ENCODE measurements around the gene SCN4A.

The SCN4A gene

DNA sequence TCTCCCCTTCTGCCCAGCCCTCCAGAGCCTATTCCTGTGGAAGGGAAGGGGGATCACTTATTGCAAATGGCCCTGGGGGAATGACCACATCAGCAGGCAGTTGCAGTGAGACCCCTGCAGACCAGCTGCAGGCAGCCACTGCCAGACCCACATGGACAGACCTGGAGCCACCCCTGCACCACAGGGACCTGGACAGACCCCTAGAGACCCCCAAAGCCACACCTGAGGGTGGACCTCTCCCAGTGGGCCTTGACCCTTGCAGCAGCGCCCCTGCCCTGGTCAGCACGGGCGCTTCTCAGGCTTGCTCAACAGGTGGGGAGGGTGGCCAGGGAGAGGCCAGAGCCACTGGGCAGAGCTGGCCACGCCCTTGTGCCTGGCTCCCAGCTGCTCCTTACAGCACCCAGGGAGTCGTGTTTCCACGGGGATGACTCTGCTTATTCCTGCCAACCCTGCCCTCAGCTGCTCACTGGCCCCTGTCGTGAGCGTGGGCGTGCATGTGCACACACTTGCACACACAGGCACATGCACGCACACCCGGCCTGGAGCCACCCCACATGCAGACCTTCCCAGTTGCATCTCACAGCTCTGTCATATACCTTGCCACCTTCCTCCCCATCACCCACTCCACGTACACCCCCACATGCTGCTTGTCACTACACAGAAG lies 1.3 kb upstream of the SCN4A start:
- no peaks in the 10 kb centered on the region for H3K27me3 ChIP-seq (ENCODE audit: control insufficient read depth, insufficient read depth, low read length)
- no peak overlapping the region for H3K4me3 ChIP-seq (ENCODE audit: low read length)
- H3K9ac ChIP-seq (ENCODE audit: low read length), result no peak overlapping the region
- no peaks in the 10 kb centered on the region for H3K36me3 ChIP-seq (ENCODE audit: control insufficient read depth, insufficient read depth, low read length)
- no peak overlapping the region for H3K27ac ChIP-seq (ENCODE audit: low read depth, low read length)
- no peaks in the 10 kb centered on the region for H3K4me1 ChIP-seq (ENCODE audit: control insufficient read depth, insufficient read depth, low read length)

DNA sequence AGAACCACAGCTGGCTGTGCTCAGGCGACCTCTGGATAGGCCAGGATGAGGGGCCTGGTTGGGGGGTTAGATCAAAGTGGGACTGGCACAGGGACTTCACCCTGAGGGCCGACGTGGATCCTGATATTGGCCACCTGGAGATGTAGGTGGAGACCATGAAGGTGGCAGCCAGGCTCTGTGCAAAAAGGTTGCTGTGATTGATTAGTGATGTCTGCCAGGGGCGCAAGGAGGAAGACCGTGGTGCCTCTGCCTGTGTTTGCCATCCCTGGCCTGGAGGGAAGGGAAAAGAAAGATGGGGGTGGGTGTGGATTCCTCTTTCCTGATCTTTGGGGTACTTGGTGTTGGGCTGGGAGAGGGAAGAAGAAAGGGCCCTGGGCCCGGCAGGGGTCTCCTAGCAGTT lies 529 bp upstream of the SCN4A start:
- Histone ChIP-seq H3K4me3 (ENCODE audit: low read length) (no peak overlapping the region), H3K4me1 (ENCODE audit: control insufficient read depth, insufficient read depth, low read length) (no peaks in the 10 kb centered on the region), H3K9ac (ENCODE audit: low read length) (no peak overlapping the region), H3K27ac (ENCODE audit: low read depth, low read length) (no peak overlapping the region), H3K27me3 (ENCODE audit: control insufficient read depth, insufficient read depth, low read length) (no peaks in the 10 kb centered on the region), H3K36me3 (ENCODE audit: control insufficient read depth, insufficient read depth, low read length) (no peaks in the 10 kb centered on the region)

DNA sequence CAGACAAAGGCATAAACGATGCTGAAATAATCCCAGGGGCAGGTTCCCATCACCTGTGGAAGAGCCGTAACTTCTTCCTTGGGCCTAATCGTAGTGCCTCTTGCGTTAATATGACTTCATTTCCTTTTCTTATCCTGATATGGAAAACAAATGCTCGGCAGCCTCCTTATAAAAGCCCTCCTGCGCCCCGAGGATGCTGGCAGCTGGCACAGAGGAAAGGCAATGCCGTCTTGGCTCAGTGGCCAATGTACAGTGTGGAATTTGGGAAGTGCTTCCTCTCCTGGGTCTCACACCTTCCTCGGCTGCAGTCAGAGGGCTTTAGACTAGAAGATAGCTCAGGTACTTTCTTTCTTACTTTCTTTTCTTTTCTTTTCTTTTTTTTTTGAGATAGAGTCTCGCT lies 3.4 kb downstream of the SCN4A start:
- Histone ChIP-seq H3K27ac (ENCODE audit: low read depth, low read length) (no peak overlapping the region), H3K9ac (ENCODE audit: low read length) (no peak overlapping the region), H3K4me1 (ENCODE audit: control insufficient read depth, insufficient read depth, low read length) (no peaks in the 10 kb centered on the region), H3K4me3 (ENCODE audit: low read length) (no peak overlapping the region), H3K36me3 (ENCODE audit: control insufficient read depth, insufficient read depth, low read length) (no peaks in the 10 kb centered on the region), H3K27me3 (ENCODE audit: control insufficient read depth, insufficient read depth, low read length) (no peaks in the 10 kb centered on the region)

DNA sequence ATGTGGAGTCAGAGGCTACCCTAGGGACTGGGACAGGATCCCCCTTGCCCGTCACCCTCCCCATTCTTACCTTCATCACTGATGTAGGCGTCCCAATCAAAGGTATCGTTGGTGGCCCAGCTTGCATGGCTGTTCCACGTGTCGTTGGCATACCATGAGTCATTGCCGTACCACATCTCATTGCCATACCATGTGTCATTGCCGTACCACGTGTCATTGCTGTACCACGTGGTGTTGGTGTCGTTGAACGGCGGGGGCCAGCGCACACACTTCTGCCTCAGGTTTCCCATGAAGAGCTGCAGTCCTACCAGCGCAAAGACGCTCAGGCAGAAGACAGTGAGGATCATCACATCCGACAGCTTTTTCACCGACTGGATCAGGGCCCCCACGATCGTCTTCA lies 4.8 kb downstream of the SCN4A start:
- Histone ChIP-seq H3K27ac (ENCODE audit: low read depth, low read length) (no peak overlapping the region), H3K27me3 (ENCODE audit: control insufficient read depth, insufficient read depth, low read length) (no peaks in the 10 kb centered on the region), H3K9ac (ENCODE audit: low read length) (no peak overlapping the region), H3K4me1 (ENCODE audit: control insufficient read depth, insufficient read depth, low read length) (no peaks in the 10 kb centered on the region), H3K36me3 (ENCODE audit: control insufficient read depth, insufficient read depth, low read length) (no peaks in the 10 kb centered on the region), H3K4me3 (ENCODE audit: low read length) (no peak overlapping the region)

DNA sequence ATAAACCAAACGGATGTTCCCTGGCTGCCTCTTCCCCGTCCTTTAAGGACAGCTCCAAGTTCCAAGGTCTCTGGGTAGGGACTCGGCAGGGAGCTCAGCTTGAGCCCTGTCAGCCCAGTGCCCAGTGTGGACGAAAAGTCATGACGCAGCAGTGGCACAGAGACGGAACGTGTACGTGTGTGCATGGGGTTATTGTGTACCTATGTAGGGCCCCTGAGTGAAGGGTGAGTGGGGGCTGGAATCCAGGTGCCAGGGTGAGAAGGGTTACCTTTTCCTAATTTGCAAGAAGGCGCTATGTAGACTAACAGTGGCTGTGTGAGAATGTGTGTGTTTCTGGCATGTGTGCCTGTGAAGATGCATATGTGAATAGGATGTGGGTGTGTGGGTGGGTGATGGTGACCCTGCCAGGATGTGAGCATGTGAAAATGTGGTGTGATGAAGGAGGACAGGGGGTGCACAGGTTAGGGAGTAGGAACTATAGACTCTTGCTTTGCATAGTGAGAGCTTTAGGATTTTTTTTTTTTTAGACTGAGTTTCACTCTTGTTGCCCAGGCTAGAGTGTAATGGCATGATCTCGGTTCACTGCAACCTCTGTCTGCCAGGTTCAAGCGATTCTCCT lies 6.0 kb downstream of the SCN4A start:
- no peak overlapping the region for H3K27ac ChIP-seq (ENCODE audit: low read depth, low read length)
- no peak overlapping the region for H3K9ac ChIP-seq (ENCODE audit: low read length)
- H3K27me3 ChIP-seq (ENCODE audit: control insufficient read depth, insufficient read depth, low read length), result no peaks in the 10 kb centered on the region
- no peaks in the 10 kb centered on the region for H3K36me3 ChIP-seq (ENCODE audit: control insufficient read depth, insufficient read depth, low read length)
- H3K4me3 ChIP-seq (ENCODE audit: low read length), result no peak overlapping the region
- no peaks in the 10 kb centered on the region for H3K4me1 ChIP-seq (ENCODE audit: control insufficient read depth, insufficient read depth, low read length)

DNA sequence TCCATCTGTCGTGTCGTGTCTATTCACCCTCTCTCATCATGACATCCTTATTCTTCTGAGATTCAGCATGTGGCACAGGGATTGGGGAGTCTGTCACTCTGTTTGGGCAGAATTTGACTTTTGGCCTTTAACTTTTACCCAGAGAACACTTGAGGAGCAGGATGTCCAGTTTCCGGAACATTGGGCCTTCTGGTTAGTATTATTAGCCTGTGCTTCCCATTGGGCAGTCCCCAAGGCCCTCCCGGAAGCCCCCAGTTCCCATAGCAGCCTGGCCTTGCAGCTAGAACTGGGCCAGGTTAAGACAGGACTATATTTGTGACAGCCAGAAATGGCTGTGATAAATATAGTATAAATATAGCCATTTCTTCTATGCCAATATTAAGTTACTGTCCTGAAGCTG lies 9.6 kb downstream of the SCN4A start:
- Histone ChIP-seq H3K4me3 (ENCODE audit: low read length) (no peak overlapping the region), H3K27ac (ENCODE audit: low read depth, low read length) (no peak overlapping the region), H3K9ac (ENCODE audit: low read length) (no peak overlapping the region), H3K36me3 (ENCODE audit: control insufficient read depth, insufficient read depth, low read length) (no peaks in the 10 kb centered on the region), H3K27me3 (ENCODE audit: control insufficient read depth, insufficient read depth, low read length) (no peaks in the 10 kb centered on the region), H3K4me1 (ENCODE audit: control insufficient read depth, insufficient read depth, low read length) (no peaks in the 10 kb centered on the region)

DNA sequence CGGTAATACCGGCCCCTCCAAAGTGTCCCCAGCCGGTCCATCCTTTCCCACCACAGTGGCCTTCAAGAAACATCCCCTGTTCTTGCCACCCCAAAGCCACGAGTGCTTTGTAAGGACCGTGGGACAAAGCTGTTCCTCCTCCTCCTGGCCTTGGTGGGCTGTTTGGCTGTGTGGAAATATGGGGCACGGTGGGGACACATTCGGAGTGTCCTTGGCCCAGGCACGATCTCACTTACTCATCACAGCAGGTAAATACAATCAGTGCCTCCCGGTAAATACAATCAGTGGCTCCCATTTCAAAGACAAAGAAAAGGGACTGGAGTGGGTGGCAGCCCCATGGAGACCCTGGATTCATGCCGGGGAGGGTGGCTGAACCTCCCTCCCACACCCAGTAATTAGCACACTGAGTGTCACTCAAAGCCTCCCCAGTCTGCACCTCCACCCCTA lies 10.4 kb downstream of the SCN4A start:
- H3K9ac ChIP-seq (ENCODE audit: low read length), result no peak overlapping the region
- no peak overlapping the region for H3K27ac ChIP-seq (ENCODE audit: low read depth, low read length)
- H3K4me1 ChIP-seq (ENCODE audit: control insufficient read depth, insufficient read depth, low read length), result no peaks in the 10 kb centered on the region
- H3K4me3 ChIP-seq (ENCODE audit: low read length), result no peak overlapping the region
- no peaks in the 10 kb centered on the region for H3K36me3 ChIP-seq (ENCODE audit: control insufficient read depth, insufficient read depth, low read length)
- no peaks in the 10 kb centered on the region for H3K27me3 ChIP-seq (ENCODE audit: control insufficient read depth, insufficient read depth, low read length)

DNA sequence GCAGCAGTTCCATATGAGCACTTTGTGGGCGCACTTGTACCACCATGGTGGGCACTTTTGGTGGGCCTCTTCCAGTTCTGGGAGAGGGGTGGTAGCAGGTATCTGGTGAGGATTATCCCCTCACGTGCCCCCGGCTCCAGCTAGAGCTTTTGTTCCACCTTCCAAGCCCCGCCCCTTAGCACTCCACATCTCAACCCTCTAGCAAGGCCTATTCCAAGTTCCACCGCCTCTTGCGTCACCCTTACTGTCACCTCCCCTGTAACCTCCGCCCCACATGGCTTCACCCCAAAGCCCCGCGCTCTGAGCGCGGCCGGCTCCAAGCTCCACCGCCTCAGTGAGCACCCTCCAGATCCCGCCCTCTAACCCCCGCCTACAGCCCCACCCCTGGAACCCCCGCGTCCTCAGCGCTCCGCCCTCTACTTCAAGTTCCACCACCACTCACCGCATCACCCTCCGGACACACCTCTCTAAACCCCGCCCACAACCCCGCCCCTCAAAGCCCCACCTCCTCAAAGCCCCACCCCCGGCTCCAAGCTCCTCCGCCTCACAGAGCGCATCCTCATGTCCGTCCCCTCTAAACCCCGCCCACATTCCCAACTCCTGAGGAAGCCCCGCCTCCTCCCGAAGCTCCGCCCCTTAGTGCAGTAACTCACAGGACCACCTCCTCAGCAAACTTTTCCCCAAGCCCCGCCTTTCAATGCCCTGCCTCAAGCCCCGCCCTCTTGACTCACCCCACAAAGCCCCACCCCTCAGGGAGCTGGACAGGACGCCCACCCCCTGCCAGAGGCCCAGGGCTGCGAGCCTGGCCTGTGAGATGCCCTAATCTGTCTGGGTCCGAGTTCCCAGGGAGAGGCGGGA lies 11.1 kb downstream of the SCN4A start:
- Histone ChIP-seq H3K4me1 (ENCODE audit: control insufficient read depth, insufficient read depth, low read length) (no peaks in the 10 kb centered on the region), H3K27me3 (ENCODE audit: control insufficient read depth, insufficient read depth, low read length) (no peaks in the 10 kb centered on the region), H3K4me3 (ENCODE audit: low read length) (no peak overlapping the region), H3K27ac (ENCODE audit: low read depth, low read length) (no peak overlapping the region), H3K36me3 (ENCODE audit: control insufficient read depth, insufficient read depth, low read length) (no peaks in the 10 kb centered on the region), H3K9ac (ENCODE audit: low read length) (no peak overlapping the region)

DNA sequence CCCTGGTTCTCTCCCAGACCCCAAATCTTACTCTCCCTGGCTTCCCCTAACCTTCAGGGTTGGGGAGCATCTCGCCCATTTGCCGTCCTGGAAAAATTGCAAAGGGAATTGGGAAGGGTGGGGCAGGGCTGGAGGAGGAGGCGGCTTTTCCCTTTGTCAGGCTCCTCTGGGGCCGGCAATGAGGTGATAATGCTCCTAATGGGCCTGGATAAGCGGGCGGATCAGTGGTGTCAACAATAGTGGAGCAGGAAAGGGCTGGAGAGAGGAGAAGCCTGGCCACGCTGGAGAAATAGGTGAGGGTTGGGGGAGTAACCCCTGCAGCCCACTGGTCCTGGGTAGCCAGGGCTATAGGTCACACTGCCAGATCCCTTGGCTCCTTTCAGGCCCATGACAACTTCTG lies 12.3 kb downstream of the SCN4A start:
- Histone ChIP-seq H3K9ac (ENCODE audit: low read length) (no peak overlapping the region), H3K4me3 (ENCODE audit: low read length) (no peak overlapping the region), H3K27ac (ENCODE audit: low read depth, low read length) (no peak overlapping the region), H3K4me1 (ENCODE audit: control insufficient read depth, insufficient read depth, low read length) (no peaks in the 10 kb centered on the region), H3K27me3 (ENCODE audit: control insufficient read depth, insufficient read depth, low read length) (no peaks in the 10 kb centered on the region), H3K36me3 (ENCODE audit: control insufficient read depth, insufficient read depth, low read length) (no peaks in the 10 kb centered on the region)

DNA sequence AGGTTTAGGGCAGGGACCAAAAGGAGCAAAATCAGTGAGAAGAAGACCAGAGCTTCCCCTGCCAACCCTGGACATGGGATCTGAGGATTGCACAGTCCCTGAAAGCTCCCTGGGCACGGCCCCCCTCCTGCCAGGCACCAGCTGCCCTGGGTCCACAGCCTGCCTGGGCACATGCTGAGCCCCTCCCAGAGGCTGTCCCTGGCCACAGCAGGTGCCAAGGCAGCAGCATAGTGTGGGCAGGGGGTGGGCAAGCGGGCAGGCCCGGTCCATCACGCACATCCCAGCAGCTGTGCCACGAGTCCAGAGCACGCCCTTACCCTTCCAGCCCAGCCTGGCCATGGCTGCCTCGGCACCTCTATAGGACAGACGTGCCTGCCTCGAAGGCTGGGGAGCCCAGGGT lies 12.7 kb downstream of the SCN4A start:
- no peak overlapping the region for H3K9ac ChIP-seq (ENCODE audit: low read length)
- H3K36me3 ChIP-seq (ENCODE audit: control insufficient read depth, insufficient read depth, low read length), result no peaks in the 10 kb centered on the region
- H3K4me3 ChIP-seq (ENCODE audit: low read length), result no peak overlapping the region
- H3K27me3 ChIP-seq (ENCODE audit: control insufficient read depth, insufficient read depth, low read length), result no peaks in the 10 kb centered on the region
- H3K4me1 ChIP-seq (ENCODE audit: control insufficient read depth, insufficient read depth, low read length), result no peaks in the 10 kb centered on the region
- H3K27ac ChIP-seq (ENCODE audit: low read depth, low read length), result no peak overlapping the region

DNA sequence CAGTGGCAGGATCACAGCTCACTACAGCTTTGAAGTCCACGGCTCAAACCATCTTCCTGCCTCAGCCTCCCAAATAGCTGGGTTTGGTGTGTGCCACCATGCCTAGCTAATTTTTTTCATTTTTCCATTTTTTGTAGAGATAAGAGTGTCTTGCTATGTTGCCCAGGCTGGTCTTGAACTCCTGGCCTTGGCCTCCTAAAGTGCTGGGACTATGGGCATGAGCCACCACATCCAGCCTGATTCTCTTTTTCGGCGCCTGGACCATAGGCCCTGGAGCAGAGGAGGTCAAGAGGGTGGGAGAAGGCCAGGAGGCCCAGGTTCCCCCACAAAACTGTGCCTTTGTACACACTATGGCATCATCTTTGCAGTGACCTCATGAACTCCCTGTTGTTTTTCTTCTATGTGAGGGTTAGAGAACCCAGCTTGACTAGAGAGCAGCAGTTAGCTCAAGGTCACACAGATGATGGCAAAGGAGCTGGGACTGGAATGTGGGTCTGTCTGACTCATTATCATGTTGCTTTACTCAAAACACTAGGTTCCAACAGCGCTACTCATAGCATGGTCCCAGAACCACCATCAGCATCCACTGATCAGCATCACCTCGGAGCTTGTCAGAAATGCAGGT lies 16.3 kb downstream of the SCN4A start:
- Histone ChIP-seq H3K4me3 (ENCODE audit: low read length) (no peak overlapping the region), H3K9ac (ENCODE audit: low read length) (no peak overlapping the region), H3K4me1 (ENCODE audit: control insufficient read depth, insufficient read depth, low read length) (no peaks in the 10 kb centered on the region), H3K27me3 (ENCODE audit: control insufficient read depth, insufficient read depth, low read length) (no peaks in the 10 kb centered on the region), H3K36me3 (ENCODE audit: control insufficient read depth, insufficient read depth, low read length) (no peaks in the 10 kb centered on the region), H3K27ac (ENCODE audit: low read depth, low read length) (no peak overlapping the region)

DNA sequence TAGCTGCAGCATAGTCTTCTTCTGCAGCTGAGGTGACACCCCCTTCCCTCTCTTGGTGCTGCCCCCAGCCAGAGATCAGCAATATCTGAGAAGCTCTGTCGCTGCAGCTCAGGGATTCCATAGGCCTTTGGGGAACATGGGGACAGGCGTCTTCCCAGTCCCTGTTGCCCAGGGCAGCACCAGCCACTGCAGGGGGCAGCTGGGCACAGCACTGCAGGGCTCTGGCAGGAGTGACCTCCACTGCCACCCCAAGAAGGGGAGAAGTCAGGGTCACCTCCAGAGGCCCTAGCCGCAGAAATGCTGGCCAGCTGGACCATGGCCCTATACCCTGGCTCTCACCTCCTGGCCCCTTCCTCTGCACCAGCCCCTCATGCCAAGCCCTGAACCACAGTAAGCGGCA lies 16.9 kb downstream of the SCN4A start:
- H3K27ac ChIP-seq (ENCODE audit: low read depth, low read length), result no peak overlapping the region
- no peak overlapping the region for H3K4me3 ChIP-seq (ENCODE audit: low read length)
- H3K27me3 ChIP-seq (ENCODE audit: control insufficient read depth, insufficient read depth, low read length), result no peaks in the 10 kb centered on the region
- H3K36me3 ChIP-seq (ENCODE audit: control insufficient read depth, insufficient read depth, low read length), result no peaks in the 10 kb centered on the region
- no peaks in the 10 kb centered on the region for H3K4me1 ChIP-seq (ENCODE audit: control insufficient read depth, insufficient read depth, low read length)
- no peak overlapping the region for H3K9ac ChIP-seq (ENCODE audit: low read length)

Measured in rectal smooth muscle tissue (tissue), 1 donor.